Upper lobe of left lung (tissue), 4 donors: Measurements from ENCODE around the gene PIAS4.

Experiments
- CTCF ChIP-seq, 6 experiments: fragments of 450-650 bp in 4 of 6; fragments of 200-600 bp in 2 of 6; sonication (generic) in 2 of 6; IDR thresholded peaks; one replicate each; pipeline ENCODE4 v1.5.1; 2016 to 2019; ENCODE audit warnings: antibody characterized with exemption in 6 of 6
- EP300 ChIP-seq, 4 donors: sonication (generic); formaldehyde crosslinking; IDR thresholded peaks; one replicate each; pipeline ENCODE4 v1.5.1; 2017; ENCODE audit warnings: antibody characterized with exemption in 4 of 4, control low read depth in 2 of 4
- POLR2A ChIP-seq, 4 donors: fragments of 450-650 bp; IDR thresholded peaks; one replicate each; pipeline ENCODE4 v1.5.1; 2016 to 2017; ENCODE audit warnings: antibody characterized with exemption in 4 of 4, mild to moderate bottlenecking in 2 of 4
- POLR2AphosphoS5 ChIP-seq, 2 donors: sonication (generic); formaldehyde crosslinking; IDR thresholded peaks; one replicate each; pipeline ENCODE4 v1.5.1; 2017; ENCODE audit warnings: antibody characterized with exemption in 2 of 2

DNA sequence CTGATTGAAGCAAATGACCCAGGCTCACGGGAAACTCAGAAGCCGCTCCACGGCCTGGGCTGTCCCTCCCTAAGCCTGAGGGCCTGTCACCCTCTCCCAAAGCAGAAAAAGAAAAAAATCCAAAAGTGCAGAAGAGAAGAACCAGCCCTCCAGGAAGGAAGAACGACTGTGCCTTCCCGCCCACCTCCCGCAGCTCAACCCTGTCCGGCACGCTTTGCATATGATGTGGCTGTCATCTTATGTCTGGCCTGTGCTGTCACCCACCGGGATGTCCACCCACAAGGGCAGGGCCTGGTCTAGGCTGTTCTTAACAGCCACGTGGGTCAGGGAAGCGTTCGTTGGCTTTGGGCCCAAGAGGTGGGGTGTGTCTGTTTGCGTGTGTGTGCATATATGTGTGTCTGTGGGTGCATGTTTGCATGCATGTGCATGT, 45.5 kb downstream of the PIAS4 start:
- TF ChIP-seq POLR2AphosphoS5 (IDR thresholded peaks at IDR 0.05) = no peak
- no peak for TF ChIP-seq CTCF (IDR thresholded peaks at IDR 0.05)
- TF ChIP-seq POLR2A (IDR thresholded peaks at IDR 0.05) = no peak
- no peak for TF ChIP-seq EP300 (IDR thresholded peaks at IDR 0.05)
